Kidney glomerular epithelial cell (primary cell): Measurements from ENCODE around the gene HPX.
A peak's percentile ranks its signal among the peaks of the same experiment; 100 is the strongest.

Experiments used
- DNase-seq: peaks from one replicate; lab custom pipeline; 2025; lab: John Stamatoyannopoulos, UW

Gene HPX

GRCh38 chr11:6468712-6469495 lies 28.1 kb upstream of the HPX start:
- peak; percentile 69 for DNase-seq

- no peak for DNase-seq
Observed at GRCh38 chr11:6459099-6459450, 18.3 kb upstream of the HPX start.

GRCh38 chr11:6458352-6459098 lies 17.7 kb upstream of the HPX start:
- no peak for DNase-seq

GRCh38 chr11:6457581-6458320 lies 17.0 kb upstream of the HPX start:
- no peak for DNase-seq

- no peak for DNase-seq
Observed at GRCh38 chr11:6456361-6457073, 15.7 kb upstream of the HPX start.

- DNase-seq: no peak
Observed at GRCh38 chr11:6455070-6455469, 14.3 kb upstream of the HPX start.

- no peak for DNase-seq
Observed at GRCh38 chr11:6453152-6453551, 12.4 kb upstream of the HPX start.

GRCh38 chr11:6452219-6452618 lies 11.4 kb upstream of the HPX start:
- no peak for DNase-seq

GRCh38 chr11:6448574-6448973 lies 7.8 kb upstream of the HPX start:
- no peak for DNase-seq

- DNase-seq: no peak
Observed at GRCh38 chr11:6443269-6444003, 2.6 kb upstream of the HPX start.

- DNase-seq: no peak
Observed at GRCh38 chr11:6442441-6442840, 1.7 kb upstream of the HPX start.

GRCh38 chr11:6438979-6439571 lies 1.7 kb downstream of the HPX start:
- no peak for DNase-seq

GRCh38 chr11:6437993-6438392 lies 2.8 kb downstream of the HPX start:
- no peak for DNase-seq

GRCh38 chr11:6437423-6437822 lies 3.4 kb downstream of the HPX start:
- no peak for DNase-seq

- no peak for DNase-seq
Observed at GRCh38 chr11:6433998-6434660, 6.7 kb downstream of the HPX start.

- peak; percentile 68 for DNase-seq
Observed at GRCh38 chr11:6431861-6432260, 8.9 kb downstream of the HPX start.

GRCh38 chr11:6427516-6427915 lies 13.3 kb downstream of the HPX start:
- no peak for DNase-seq

- DNase-seq: no peak
Observed at GRCh38 chr11:6420677-6421076, 20.1 kb downstream of the HPX start.

GRCh38 chr11:6419009-6419631 lies 21.7 kb downstream of the HPX start, which contains the start of gene APBB1:
TSS of gene APBB1 (minus strand) at chr11:6419094. CDS start at chr11:6411347, 7,747 bp downstream.
- DNase-seq: no peak

GRCh38 chr11:6418557-6419008 lies 22.2 kb downstream of the HPX start:
- DNase-seq: no peak
